ENCODE data around the gene APCS. TPM values are rescaled to one million over a fixed set of nuclear protein-coding genes. Genes with fewer than 3 reads are reported as not detected.

APCS gene
- total RNA-seq, 1 donor = not detected

GRCh38 chr1:159591981-159592380, 4.4 kb downstream of the APCS start:
- no peaks in the 10 kb centered on the region for H3K27me3 ChIP-seq (ENCODE audit: insufficient read depth, low read length)
- no peaks in the 10 kb centered on the region for H4K20me1 ChIP-seq (ENCODE audit: insufficient read depth, low read length)
- no peak for TF ChIP-seq CTCF (IDR thresholded peaks at IDR 0.05; ENCODE audit: extremely low read depth, low read depth, low read length)
- H3K4me3 ChIP-seq (ENCODE audit: insufficient read depth, low read length) = no peak overlapping the region
- peaks cover 6% of the 10 kb centered on the region for H3K4me1 ChIP-seq (ENCODE audit: insufficient read depth, low read length)
- no peaks in the 10 kb centered on the region for H3K36me3 ChIP-seq (ENCODE audit: insufficient read depth, low read length)
- peak overlapping the region; percentile 31 for H3K27ac ChIP-seq (ENCODE audit: low read depth, low read length)
- H3K9me3 ChIP-seq (ENCODE audit: low read depth, low read length) = no peaks in the 10 kb centered on the region
- DNase-seq (ENCODE audit: insufficient read length, low spot score, missing footprints) = no peak
- no peak overlapping the region for H2AFZ ChIP-seq (ENCODE audit: low read length)
- H3K4me2 ChIP-seq (ENCODE audit: insufficient read depth, low read length) = no peak overlapping the region
- no peaks in the 10 kb centered on the region for H3K79me2 ChIP-seq (ENCODE audit: insufficient read depth, low read length)

GRCh38 chr1:159594625-159595405, 7.2 kb downstream of the APCS start:
- no peak overlapping the region for H3K4me3 ChIP-seq (ENCODE audit: insufficient read depth, low read length)
- peaks cover 23% of the 10 kb centered on the region for H3K4me1 ChIP-seq (ENCODE audit: insufficient read depth, low read length)
- H3K4me2 ChIP-seq (ENCODE audit: insufficient read depth, low read length) = peak overlapping the region; percentile 32
- no peaks in the 10 kb centered on the region for H3K27me3 ChIP-seq (ENCODE audit: insufficient read depth, low read length)
- H3K27ac ChIP-seq (ENCODE audit: low read depth, low read length) = peak overlapping the region; percentile 59
- no peaks in the 10 kb centered on the region for H3K79me2 ChIP-seq (ENCODE audit: insufficient read depth, low read length)
- H2AFZ ChIP-seq (ENCODE audit: low read length) = peak overlapping the region; percentile 61
- H3K36me3 ChIP-seq (ENCODE audit: insufficient read depth, low read length) = no peaks in the 10 kb centered on the region
- H3K9me3 ChIP-seq (ENCODE audit: low read depth, low read length) = no peaks in the 10 kb centered on the region
- TF ChIP-seq CTCF (IDR thresholded peaks at IDR 0.05; ENCODE audit: extremely low read depth, low read depth, low read length) = no peak
- no peaks in the 10 kb centered on the region for H4K20me1 ChIP-seq (ENCODE audit: insufficient read depth, low read length)
- DNase-seq (ENCODE audit: insufficient read length, low spot score, missing footprints) = peak; percentile 55

GRCh38 chr1:159598196-159598595, 10.6 kb downstream of the APCS start:
- H3K36me3 ChIP-seq (ENCODE audit: insufficient read depth, low read length) = no peaks in the 10 kb centered on the region
- H3K27me3 ChIP-seq (ENCODE audit: insufficient read depth, low read length) = no peaks in the 10 kb centered on the region
- DNase-seq (ENCODE audit: insufficient read length, low spot score, missing footprints) = peak; percentile 63
- peak overlapping the region; percentile 82 for H3K27ac ChIP-seq (ENCODE audit: low read depth, low read length)
- H4K20me1 ChIP-seq (ENCODE audit: insufficient read depth, low read length) = no peaks in the 10 kb centered on the region
- TF ChIP-seq CTCF (IDR thresholded peaks at IDR 0.05; ENCODE audit: extremely low read depth, low read depth, low read length) = no peak
- H3K4me3 ChIP-seq (ENCODE audit: insufficient read depth, low read length) = no peak overlapping the region
- peaks cover 23% of the 10 kb centered on the region for H3K4me1 ChIP-seq (ENCODE audit: insufficient read depth, low read length)
- H2AFZ ChIP-seq (ENCODE audit: low read length) = no peak overlapping the region
- no peaks in the 10 kb centered on the region for H3K9me3 ChIP-seq (ENCODE audit: low read depth, low read length)
- no peaks in the 10 kb centered on the region for H3K79me2 ChIP-seq (ENCODE audit: insufficient read depth, low read length)
- H3K4me2 ChIP-seq (ENCODE audit: insufficient read depth, low read length) = peak overlapping the region; percentile 25

GRCh38 chr1:159600894-159601293, 13.3 kb downstream of the APCS start:
- DNase-seq (ENCODE audit: insufficient read length, low spot score, missing footprints) = no peak
- no peaks in the 10 kb centered on the region for H3K27me3 ChIP-seq (ENCODE audit: insufficient read depth, low read length)
- no peak for TF ChIP-seq CTCF (IDR thresholded peaks at IDR 0.05; ENCODE audit: extremely low read depth, low read depth, low read length)
- no peaks in the 10 kb centered on the region for H3K36me3 ChIP-seq (ENCODE audit: insufficient read depth, low read length)
- peaks cover 20% of the 10 kb centered on the region for H3K4me1 ChIP-seq (ENCODE audit: insufficient read depth, low read length)
- H3K27ac ChIP-seq (ENCODE audit: low read depth, low read length) = no peak overlapping the region
- no peak overlapping the region for H2AFZ ChIP-seq (ENCODE audit: low read length)
- no peak overlapping the region for H3K4me2 ChIP-seq (ENCODE audit: insufficient read depth, low read length)
- no peak overlapping the region for H3K4me3 ChIP-seq (ENCODE audit: insufficient read depth, low read length)
- H3K79me2 ChIP-seq (ENCODE audit: insufficient read depth, low read length) = no peaks in the 10 kb centered on the region
- H4K20me1 ChIP-seq (ENCODE audit: insufficient read depth, low read length) = no peaks in the 10 kb centered on the region
- no peaks in the 10 kb centered on the region for H3K9me3 ChIP-seq (ENCODE audit: low read depth, low read length)
